Embryonic facial prominence (tissue), 1 donor: ENCODE data around the gene HES4.
A peak's percentile ranks its signal among the peaks of the same experiment; 100 is the strongest.
"Not testable (repeated sequence)": the region's sequence is repeated elsewhere in the genome, so short reads cannot be mapped to it uniquely, and the experiment has no call there.

Experiments
- DNase-seq: peaks from one replicate; pipeline ENCODE4 v3.0.0-alpha.2; 2016; ENCODE audit errors: extremely low spot score

Gene HES4

GRCh38 chr1:1033731-1034438 lies 34.0 kb upstream of the HES4 start:
- DNase-seq: no peak

- DNase-seq: peak; percentile 63
Measured at GRCh38 chr1:1033009-1033587, 33.2 kb upstream of the HES4 start.

- no peak for DNase-seq
Measured at GRCh38 chr1:1032424-1032823, 32.5 kb upstream of the HES4 start.

GRCh38 chr1:1031659-1032235 lies 31.9 kb upstream of the HES4 start:
- no peak for DNase-seq

- not testable (repeated sequence) for DNase-seq
Measured at GRCh38 chr1:1030867-1031658, 31.2 kb upstream of the HES4 start.

GRCh38 chr1:1027791-1028190 lies 27.9 kb upstream of the HES4 start:
- no peak for DNase-seq

GRCh38 chr1:1026599-1027413 lies 26.9 kb upstream of the HES4 start:
- no peak for DNase-seq

GRCh38 chr1:1025730-1026129 lies 25.8 kb upstream of the HES4 start:
- no peak for DNase-seq

GRCh38 chr1:1024771-1025699 lies 25.1 kb upstream of the HES4 start:
- DNase-seq: no peak

GRCh38 chr1:1024149-1024770 lies 24.4 kb upstream of the HES4 start:
- DNase-seq: no peak

- no peak for DNase-seq
Measured at GRCh38 chr1:1023700-1024099, 23.8 kb upstream of the HES4 start.

- DNase-seq: no peak
Measured at GRCh38 chr1:1022302-1023009, 22.6 kb upstream of the HES4 start.

GRCh38 chr1:1021920-1022259 lies 22.0 kb upstream of the HES4 start:
- DNase-seq: no peak

- no peak for DNase-seq
Measured at GRCh38 chr1:1021010-1021919, 21.4 kb upstream of the HES4 start.

- no peak for DNase-seq
Measured at GRCh38 chr1:1020415-1021009, 20.6 kb upstream of the HES4 start.

GRCh38 chr1:1020000-1020404 lies 20.1 kb upstream of the HES4 start, which contains the start of gene AGRN:
Gene AGRN (plus strand): TSS chr1:1020120. CDS start chr1:1020173, 53 bp downstream.
- no peak for DNase-seq

- DNase-seq: no peak
Measured at GRCh38 chr1:1019122-1019999, 19.5 kb upstream of the HES4 start.
